MM.1S (cell line): Measurements from ENCODE around the gene PPP4R3B.

Source experiments
- CTCF ChIP-seq: fragments of 300-600 bp; sonication (generic); IDR thresholded peaks from 2 replicates; pipeline ENCODE4 v1.5.1; 2016; ENCODE audit warnings: antibody characterized with exemption, low read length, mixed read lengths
- EZH2 ChIP-seq: fragments of 300-600 bp; sonication (generic); optimal IDR thresholded peaks from 2 replicates; pipeline ENCODE3; 2017; ENCODE audit warnings: low read depth, mild to moderate bottlenecking, antibody characterized with exemption, low read length, mixed read lengths
- EZH2phosphoT487 ChIP-seq: fragments of 300-600 bp; sonication (generic); IDR thresholded peaks from 2 replicates; pipeline ENCODE4 v1.6.1; 2018; ENCODE audit warnings: antibody characterized with exemption, low read length

DNA sequence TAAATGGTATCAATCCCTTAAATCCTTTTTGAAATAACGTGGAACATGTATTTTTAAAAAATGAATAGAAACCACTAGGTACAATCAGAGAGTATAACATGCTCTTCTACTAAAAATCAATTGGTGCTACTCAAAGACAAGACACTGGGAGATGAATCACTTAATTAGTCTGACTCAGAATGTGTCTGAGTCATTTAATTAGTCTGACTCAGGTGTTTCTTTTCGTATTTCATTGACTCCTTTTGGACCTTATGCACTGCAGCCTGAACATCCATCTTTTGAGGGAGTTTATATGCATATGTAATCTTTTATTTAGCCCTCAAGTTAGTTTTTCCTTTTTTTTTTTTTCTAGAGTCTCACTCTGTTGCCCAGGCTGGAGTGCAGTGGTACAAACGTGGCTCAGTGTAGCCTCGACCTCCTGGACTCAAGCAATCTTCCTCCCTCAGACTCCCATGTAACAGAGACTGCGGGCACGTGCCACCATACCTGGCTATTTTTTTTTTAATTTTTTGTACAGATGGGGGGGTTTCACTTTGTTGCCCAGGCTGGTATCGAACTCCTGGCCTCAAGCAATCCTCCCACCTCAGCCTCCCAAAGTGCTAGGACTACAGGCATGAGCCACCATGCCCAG lies 26.5 kb downstream of the PPP4R3B start:
- TF ChIP-seq CTCF, result no peak
- no peak for TF ChIP-seq EZH2
- no peak for TF ChIP-seq EZH2phosphoT487
